HepG2 (cell line): ENCODE results near the gene KLHL7. TPM values are rescaled to one million over a fixed set of nuclear protein-coding genes. Genes with fewer than 3 reads are reported as not detected.

Source experiments
- ATAC-seq: fragments of 200-7000 bp; cut with Tn5 transposase; 3 replicates; pipeline ENCODE4 v1.9.1; 2020; ENCODE audit warnings: mild to moderate bottlenecking, moderate library complexity
- BruUV-seq: library from RNA; stranded (reverse); fragments of 400-500 nt; replicated peaks from 2 replicates; lab custom pipeline; 2021; lab: Mats Ljungman, UMichigan
- CTCF ChIA-PET: fragments of 300-600 bp; formaldehyde crosslinking; extraction: SDS; loops from one replicate; lab custom pipeline; 2021; ENCODE audit warnings: low total read pairs, inconsistent platforms, low intra/inter-chr PET ratio; lab: Yijun Ruan, JAX
- POLR2A ChIA-PET: fragments of 350-600 bp; sonication (Branson Sonifier 250); formaldehyde crosslinking; loops from one replicate; lab custom pipeline; 2020; ENCODE audit warnings: antibody characterized with exemption, inconsistent platforms; lab: Yijun Ruan, JAX
- DNase-seq: peaks from one replicate; pipeline ENCODE4 v3.0.0-alpha.2; 2015; ENCODE audit warnings: low spot score
- FAIRE-seq: peaks from 3 replicates; lab custom pipeline; 2011; peaks lifted over from hg19 to GRCh38; lab: Jason Lieb, UNC
- H2AFZ ChIP-seq: one replicate; pipeline ENCODE4 v1.6.1; 2011; ENCODE audit warnings: low read length, inconsistent platforms
- H3K27ac ChIP-seq: fragments of 300-600 bp; 3 replicates; pipeline ENCODE4 v1.8.0; 2011; ENCODE audit warnings: mixed run types, mild to moderate bottlenecking, mixed read lengths, low read length, inconsistent platforms; ENCODE audit not compliant: insufficient read depth; ENCODE audit errors: extremely low read length
- H3K27me3 ChIP-seq, 2 experiments: fragments of 200-600 bp in 1 of 2; 2 replicates in 1 of 2; 3 replicates in 1 of 2; pipeline versions ENCODE4 v1.6.0 to v1.8.0; 2011; ENCODE audit warnings: low read length in 2 of 2, mild to moderate bottlenecking in 2 of 2, moderate library complexity in 2 of 2, inconsistent platforms in 1 of 2; ENCODE audit not compliant: insufficient read depth in 2 of 2, control insufficient read depth in 1 of 2
- H3K36me3 ChIP-seq, 2 experiments: fragments of 200-600 bp in 1 of 2; replicated peaks in 1 of 2; 2 replicates in 1 of 2; 3 replicates in 1 of 2; pipeline versions ENCODE4 v1.5.1 to v1.8.0; 2011; ENCODE audit warnings: low read length in 2 of 2, inconsistent platforms in 1 of 2; ENCODE audit not compliant: insufficient read depth in 2 of 2, control insufficient read depth in 1 of 2
- H3K4me1 ChIP-seq: 2 replicates; pipeline ENCODE4 v1.5.1; 2012; ENCODE audit warnings: low read length, inconsistent platforms; ENCODE audit not compliant: insufficient read depth
- H3K4me2 ChIP-seq: 2 replicates; pipeline ENCODE4 v1.6.0; 2011; ENCODE audit warnings: low read depth, low read length, inconsistent platforms
- H3K4me3 ChIP-seq, 3 experiments: fragments of 200-600 bp in 1 of 3; sonication (generic), shearing (Covaris generic) in 1 of 3; replicated peaks in 1 of 3; 2 replicates each; pipeline ENCODE4 v1.5.1; 2011 to 2016; ENCODE audit warnings: low read length in 3 of 3, inconsistent platforms in 2 of 3, low read depth in 2 of 3, mild to moderate bottlenecking in 2 of 3, control low read depth in 1 of 3, mixed read lengths in 1 of 3; ENCODE audit not compliant: insufficient read depth in 1 of 3
- H3K79me2 ChIP-seq: one replicate; pipeline ENCODE4 v1.6.1; 2011; ENCODE audit warnings: low read length, inconsistent platforms; ENCODE audit not compliant: insufficient read depth
- H3K9ac ChIP-seq: 2 replicates; pipeline ENCODE4 v1.6.0; 2011; ENCODE audit warnings: mild to moderate bottlenecking, low read depth, low read length, inconsistent platforms; ENCODE audit not compliant: insufficient read depth
- H3K9me3 ChIP-seq: 2 replicates; pipeline ENCODE4 v1.5.1; 2012; ENCODE audit warnings: mild to moderate bottlenecking, low read length
- H4K20me1 ChIP-seq: 2 replicates; pipeline ENCODE4 v1.6.0; 2011; ENCODE audit warnings: inconsistent platforms, mild to moderate bottlenecking, low read length, moderate library complexity; ENCODE audit not compliant: insufficient read depth
- BHLHE40 ChIP-seq: IDR thresholded peaks from 2 replicates; pipeline ENCODE4 v1.6.1; 2011; ENCODE audit warnings: low read length, improper control_type of control experiment
- BRCA1 ChIP-seq: sonication (generic); formaldehyde crosslinking; IDR thresholded peaks from 2 replicates; pipeline ENCODE4 v1.4.0; 2020; ENCODE audit warnings: missing genetic modification reagents
- PRPF4 ChIP-seq: fragments of 200-400 bp; formaldehyde crosslinking; IDR thresholded peaks from 2 replicates; pipeline ENCODE4 v1.6.1; 2016; ENCODE audit warnings: low read length, low read depth; ENCODE audit not compliant: poor library complexity, severe bottlenecking
- RARA ChIP-seq: IDR thresholded peaks from 2 replicates; pipeline ENCODE4 v1.6.1; 2016; ENCODE audit warnings: missing genetic modification reagents, missing compliant biosample characterization
- SMC3 ChIP-seq: IDR thresholded peaks from 2 replicates; pipeline ENCODE4 v1.6.1; 2011; ENCODE audit warnings: low read length, improper control_type of control experiment
- TARDBP ChIP-seq: sonication (generic); formaldehyde crosslinking; IDR thresholded peaks from 2 replicates; pipeline ENCODE4 v1.8.0; 2022; ENCODE audit warnings: mild to moderate bottlenecking, missing genetic modification reagents
- ZNF142 ChIP-seq: sonication (generic); formaldehyde crosslinking; IDR thresholded peaks from 2 replicates; pipeline ENCODE4 v1.4.0; 2020; ENCODE audit warnings: missing genetic modification reagents
- ZNF496 ChIP-seq: sonication (generic); formaldehyde crosslinking; IDR thresholded peaks from 2 replicates; pipeline ENCODE4 v1.8.1; 2023; ENCODE audit warnings: mild to moderate bottlenecking, moderate library complexity, missing genetic modification reagents; ENCODE audit not compliant: insufficient replicate concordance
- ZNF556 ChIP-seq: sonication (generic); formaldehyde crosslinking; IDR thresholded peaks from 2 replicates; pipeline ENCODE4 v1.4.0; 2020; ENCODE audit warnings: mild to moderate bottlenecking, missing genetic modification reagents, borderline replicate concordance
- ZNF660 ChIP-seq: sonication (generic); formaldehyde crosslinking; IDR thresholded peaks from 2 replicates; pipeline ENCODE4 v1.5.1; 2020; ENCODE audit warnings: mild to moderate bottlenecking, low read depth, missing genetic modification reagents, borderline replicate concordance
- ZNF740 ChIP-seq: sonication (generic); formaldehyde crosslinking; IDR thresholded peaks from 2 replicates; pipeline ENCODE4 v1.4.0; 2020; ENCODE audit warnings: missing genetic modification reagents
- WGBS: methylation state at CpG from one replicate; pipeline ENCODE4 v1.1.6; 2017; ENCODE audit warnings: low lambda C conversion rate; 5-methylcytosine and 5-hydroxymethylcytosine counted together
- in situ Hi-C: cut with HindIII; loops from 2 replicates; pipeline ENCODE4 v1.10.0; 2017; ENCODE audit warnings: low pct_unique_long_range_greater_than_20kb; ENCODE audit not compliant: extremely low pct_ligation_motif_present
- intact Hi-C: fragments of 100-400 bp; cut with micrococcal nuclease; formaldehyde crosslinking; loops from one replicate; pipeline ENCODE4 v1.10.0; 2022; ENCODE audit not compliant: unreplicated experiment
- polyA plus RNA-seq, 8 experiments: library from polyadenylated mRNA; depleted of rRNA in 3 of 8; stranded (reverse) in 7 of 8; unstranded in 1 of 8; fragments of >200 nt; fragmentation: Illumina TruSeq in 4 of 8; extraction: Trizol in 4 of 8; gene quantifications; 2 replicates each; pipeline versions ENCODE4 v1.2.1 to v1.2.3, GENCODE V29; 2011 to 2016; ENCODE audit warnings: low read depth in 4 of 8, missing spikeins in 1 of 8, mixed read lengths in 1 of 8; ENCODE audit not compliant: insufficient read depth in 1 of 8
- total RNA-seq, 5 experiments: library from RNA; depleted of rRNA; stranded (reverse); fragments of >200 nt; fragmentation: Illumina TruSeq; extraction: Trizol; gene quantifications; 2 replicates each; pipeline ENCODE4 v1.2.3, GENCODE V29; 2016; ENCODE audit warnings: low read depth in 1 of 5
- TF ChIP-seq, protein P1 (sequence below): sonication (generic); formaldehyde crosslinking; IDR thresholded peaks from 2 replicates; pipeline ENCODE4 v1.4.0; 2020; ENCODE audit warnings: missing genetic modification reagents, low read depth, mild to moderate bottlenecking, borderline replicate concordance

The KLHL7 gene
- total and polyA plus RNA-seq, 2 of the 13 experiments (the other 11 are each of a cell fraction or from before 2014, with no cell fraction given): 16.2 to 34.4 TPM

- Histone ChIP-seq H3K79me2 (no peaks in the 10 kb centered on the region), H3K9ac (no peak overlapping the region), H2AFZ (no peak overlapping the region), H3K4me1 (peaks cover 27% of the 10 kb centered on the region), H4K20me1 (no peaks in the 10 kb centered on the region), H3K4me3 (no peak overlapping the region), H3K27me3 (no peaks in the 10 kb centered on the region), H3K4me2 (no peak overlapping the region), H3K9me3 (no peaks in the 10 kb centered on the region), H3K36me3 (peaks cover 0 to 1% of the 10 kb centered on the region in 2 experiments; a peak in 1 of 5 replicates)
- in situ Hi-C loops: no loop called here
- DNase-seq: no peak
- ChIA-PET POLR2A (no interaction called here), CTCF (no interaction called here)
- FAIRE-seq: no peak
- TF ChIP-seq BHLHE40: no peak
- no peak for TF ChIP-seq ZNF142 (CRISPR knock-in tag)
- TF ChIP-seq RARA (CRISPR knock-in tag): no peak
- TF ChIP-seq SMC3: no peak
- no peak for TF ChIP-seq TARDBP (CRISPR knock-in tag)
- no peak for TF ChIP-seq PRPF4
- TF ChIP-seq ZNF740 (CRISPR knock-in tag): no peak
- TF ChIP-seq BRCA1: no peak
- no peak for TF ChIP-seq ZNF556 (CRISPR knock-in tag)
- no peak for TF ChIP-seq ZNF496
- no peak for TF ChIP-seq ZNF660 (CRISPR knock-in tag)
- TF ChIP-seq, protein P1, sequence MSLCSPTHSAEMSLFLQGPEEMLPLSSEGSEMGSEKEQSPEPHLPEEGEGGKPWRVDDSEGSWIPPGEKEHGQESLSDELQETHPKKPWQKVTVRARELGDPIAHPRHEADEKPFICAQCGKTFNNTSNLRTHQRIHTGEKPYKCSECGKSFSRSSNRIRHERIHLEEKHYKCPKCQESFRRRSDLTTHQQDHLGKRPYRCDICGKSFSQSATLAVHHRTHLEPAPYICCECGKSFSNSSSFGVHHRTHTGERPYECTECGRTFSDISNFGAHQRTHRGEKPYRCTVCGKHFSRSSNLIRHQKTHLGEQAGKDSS (CRISPR knock-in tag): no peak
- TF ChIP-seq, all 625 proteins: peak for 0
- WGBS: 97% methylated on average over 68 of the region's 76 CpGs
- ATAC-seq: no peak
- no peak overlapping the region for H3K27ac ChIP-seq
- BruUV-seq: no TSS peak
- intact Hi-C loops: no loop called here
Measured at GRCh38 chr7:23205909-23206767, 100.6 kb downstream of the KLHL7 start.
